Natural killer cell (primary cell): ENCODE results near the gene TMEM255B. TPM values are rescaled to one million over a fixed set of nuclear protein-coding genes. Genes with fewer than 3 reads are reported as not detected.

ENCODE experiments used
- ATAC-seq, 3 donors: fragments of 150-1000 bp in 2 of 3; fragments of 200-7000 bp in 1 of 3; cut with Tn5 transposase; 1 replicate in 1 of 3; 2 replicates in 2 of 3; pipeline ENCODE4 v1.10.0; 2021; ENCODE audit warnings: mild to moderate bottlenecking in 2 of 3, moderate library complexity in 2 of 3
- DNase-seq, 2 donors: peaks; one replicate each; pipeline versions ENCODE4 v3.0.0 to v3.0.0-alpha.2; 2013 to 2021; ENCODE audit warnings: mixed read lengths in 1 of 2
- H3K27ac ChIP-seq: one replicate; pipeline ENCODE4 v1.5.1; 2013; ENCODE audit warnings: mild to moderate bottlenecking, low read length
- H3K27me3 ChIP-seq: one replicate; pipeline ENCODE4 v1.6.1; 2013; ENCODE audit warnings: low read length; ENCODE audit not compliant: control insufficient read depth, insufficient read depth
- H3K36me3 ChIP-seq: one replicate; pipeline ENCODE4 v1.6.1; 2013; ENCODE audit warnings: low read length; ENCODE audit not compliant: control insufficient read depth, insufficient read depth
- H3K4me1 ChIP-seq: one replicate; pipeline ENCODE4 v1.6.1; 2013; ENCODE audit warnings: low read length; ENCODE audit not compliant: control insufficient read depth, insufficient read depth
- H3K4me3 ChIP-seq: one replicate; pipeline ENCODE4 v1.5.1; 2013; ENCODE audit warnings: low read length
- H3K9me3 ChIP-seq: one replicate; pipeline ENCODE4 v1.6.1; 2013; ENCODE audit warnings: low read length; ENCODE audit not compliant: control insufficient read depth, insufficient read depth
- H3K27ac Mint-ChIP-seq, 2 donors: one replicate each; pipeline ENCODE4 v1.8.0; 2022; ENCODE audit warnings: mild to moderate bottlenecking in 2 of 2, mixed read lengths in 2 of 2, moderate library complexity in 1 of 2
- H3K27me3 Mint-ChIP-seq, 2 donors: one replicate each; pipeline ENCODE4 v1.8.0; 2022; ENCODE audit warnings: low read depth in 2 of 2, mixed read lengths in 2 of 2
- H3K36me3 Mint-ChIP-seq: one replicate; pipeline ENCODE4 v1.8.0; 2022; ENCODE audit warnings: mixed read lengths
- H3K4me1 Mint-ChIP-seq, 2 donors: one replicate each; pipeline ENCODE4 v1.8.0; 2022; ENCODE audit warnings: mixed read lengths in 2 of 2
- H3K4me3 Mint-ChIP-seq: one replicate; pipeline ENCODE4 v1.8.0; 2022; ENCODE audit warnings: mild to moderate bottlenecking, moderate library complexity, mixed read lengths
- H3K9me3 Mint-ChIP-seq, 2 donors: one replicate each; pipeline ENCODE4 v1.8.0; 2022; ENCODE audit warnings: mixed read lengths in 2 of 2
- WGBS: methylation state at CpG from one replicate; pipeline ENCODE4 v1.1.7; 2013; ENCODE audit warnings: missing lambda C conversion rate; ENCODE audit not compliant: insufficient coverage; 5-methylcytosine and 5-hydroxymethylcytosine counted together
- intact Hi-C: fragments of 100-400 bp; cut with micrococcal nuclease; formaldehyde crosslinking; loops from one replicate; pipeline ENCODE4 v1.14.2; 2022
- total RNA-seq, 4 donors: library from RNA; stranded (reverse); fragments of 120-200 nt in 1 of 4; gene quantifications; one replicate each; pipeline versions ENCODE4 v1.2.3 to v1.2.4, GENCODE V29; 2013 to 2022
- TF ChIP-seq, protein P1 (sequence below): fragments of 200-600 bp; IDR thresholded peaks from one replicate; pipeline ENCODE4 v1.8.0; 2022; ENCODE audit warnings: antibody characterized with exemption

TMEM255B gene
- total RNA-seq, 3 donors from 2014 or later (not counting 1 experiment from before 2014, with no cell fraction given): 0.38 to 3.0 (median 1.0) TPM

DNA sequence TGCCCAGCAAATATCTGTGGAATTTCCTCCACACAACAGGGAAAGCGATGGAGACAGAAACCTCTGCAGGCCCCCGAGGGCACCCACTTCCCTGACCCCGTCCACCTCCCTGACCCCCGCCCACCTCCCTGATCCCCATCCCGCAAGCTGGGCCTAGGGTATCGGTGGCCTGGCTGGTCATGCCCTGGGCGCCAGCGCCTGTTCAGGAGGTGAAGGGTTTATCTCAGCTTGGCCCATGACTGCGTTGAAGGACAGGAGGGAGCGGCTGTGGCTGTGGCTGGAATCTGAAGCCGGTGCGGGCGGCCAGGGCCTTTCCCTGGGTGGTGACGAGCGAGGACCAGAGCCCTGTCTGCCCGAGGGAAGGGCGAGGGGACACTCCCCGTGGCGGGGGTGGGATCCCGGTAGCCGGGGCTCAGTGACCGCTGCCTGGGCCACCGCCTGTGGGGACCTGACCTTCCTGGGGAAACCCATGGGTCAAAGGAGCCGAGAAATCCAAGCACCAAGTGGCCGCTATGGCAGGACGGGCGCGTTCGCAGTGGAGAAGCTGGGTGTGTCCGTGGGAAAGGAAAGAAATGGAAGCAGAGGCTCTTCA is 84.1 kb downstream of the TMEM255B start:
- no peaks in the 10 kb centered on the region for H3K9me3 Mint-ChIP-seq
- H3K4me1 ChIP-seq: peaks cover 59% of the 10 kb centered on the region
- peaks cover 9 to 12% of the 10 kb centered on the region in 2 donors for H3K27me3 Mint-ChIP-seq
- H3K27me3 ChIP-seq: no peaks in the 10 kb centered on the region
- peaks cover 26 to 29% of the 10 kb centered on the region in 2 donors for H3K4me1 Mint-ChIP-seq
- no peaks in the 10 kb centered on the region for H3K36me3 ChIP-seq
- ATAC-seq: no peak
- H3K4me3 ChIP-seq: no peak overlapping the region
- no peak overlapping the region for H3K27ac ChIP-seq
- H3K9me3 ChIP-seq: peaks cover 14% of the 10 kb centered on the region
- no peak overlapping the region for H3K27ac Mint-ChIP-seq
- intact Hi-C loops: no loop called here
- DNase-seq: no peak
- no peak overlapping the region for H3K4me3 Mint-ChIP-seq
- WGBS: 96% methylated on average over 30 of the region's 30 CpGs
- TF ChIP-seq, protein P1, sequence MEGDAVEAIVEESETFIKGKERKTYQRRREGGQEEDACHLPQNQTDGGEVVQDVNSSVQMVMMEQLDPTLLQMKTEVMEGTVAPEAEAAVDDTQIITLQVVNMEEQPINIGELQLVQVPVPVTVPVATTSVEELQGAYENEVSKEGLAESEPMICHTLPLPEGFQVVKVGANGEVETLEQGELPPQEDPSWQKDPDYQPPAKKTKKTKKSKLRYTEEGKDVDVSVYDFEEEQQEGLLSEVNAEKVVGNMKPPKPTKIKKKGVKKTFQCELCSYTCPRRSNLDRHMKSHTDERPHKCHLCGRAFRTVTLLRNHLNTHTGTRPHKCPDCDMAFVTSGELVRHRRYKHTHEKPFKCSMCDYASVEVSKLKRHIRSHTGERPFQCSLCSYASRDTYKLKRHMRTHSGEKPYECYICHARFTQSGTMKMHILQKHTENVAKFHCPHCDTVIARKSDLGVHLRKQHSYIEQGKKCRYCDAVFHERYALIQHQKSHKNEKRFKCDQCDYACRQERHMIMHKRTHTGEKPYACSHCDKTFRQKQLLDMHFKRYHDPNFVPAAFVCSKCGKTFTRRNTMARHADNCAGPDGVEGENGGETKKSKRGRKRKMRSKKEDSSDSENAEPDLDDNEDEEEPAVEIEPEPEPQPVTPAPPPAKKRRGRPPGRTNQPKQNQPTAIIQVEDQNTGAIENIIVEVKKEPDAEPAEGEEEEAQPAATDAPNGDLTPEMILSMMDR: no peak
- no peaks in the 10 kb centered on the region for H3K36me3 Mint-ChIP-seq

DNA sequence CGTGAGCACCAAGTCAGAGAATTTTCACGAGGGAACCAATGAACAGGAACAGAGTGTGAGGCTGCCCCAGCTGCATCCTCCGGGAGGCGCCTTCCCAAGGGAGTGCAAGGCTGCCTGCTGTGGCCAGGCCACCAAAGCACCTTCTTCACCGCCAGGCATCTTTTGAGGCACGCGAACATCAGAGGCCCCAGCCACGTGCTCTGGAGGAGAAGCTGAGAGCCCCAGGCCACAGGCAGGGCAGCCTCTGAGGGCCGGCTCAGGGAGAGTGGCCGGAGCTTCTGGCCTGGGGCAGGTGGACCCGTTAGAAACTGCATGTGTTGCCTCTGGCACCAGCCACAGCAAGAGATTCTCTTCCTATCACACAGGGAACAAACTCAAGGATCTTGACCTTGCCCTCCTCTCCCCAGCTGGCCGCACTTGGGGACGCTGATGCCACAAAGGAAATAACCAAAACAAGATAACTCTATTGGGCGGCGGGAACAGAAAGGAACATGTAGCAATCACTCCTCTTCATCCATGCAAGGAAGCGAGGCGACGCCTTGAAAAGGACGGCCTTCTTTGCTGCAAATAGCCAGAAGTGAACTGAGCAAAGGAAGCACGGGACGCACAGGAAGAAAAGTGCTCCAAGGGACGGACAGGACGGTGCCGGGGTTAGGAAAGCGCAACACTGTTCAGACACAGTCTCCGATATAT is 85.0 kb downstream of the TMEM255B start:
- H3K27me3 Mint-ChIP-seq: peaks cover 9 to 12% of the 10 kb centered on the region in 2 donors
- no peak overlapping the region for H3K27ac Mint-ChIP-seq
- no peaks in the 10 kb centered on the region for H3K36me3 Mint-ChIP-seq
- no peak for ATAC-seq
- TF ChIP-seq, protein P1: no peak
- peaks cover 26 to 29% of the 10 kb centered on the region in 2 donors for H3K4me1 Mint-ChIP-seq
- Histone ChIP-seq H3K4me3 (no peak overlapping the region), H3K36me3 (no peaks in the 10 kb centered on the region), H3K9me3 (peaks cover 14% of the 10 kb centered on the region), H3K4me1 (peaks cover 59% of the 10 kb centered on the region), H3K27me3 (no peaks in the 10 kb centered on the region), H3K27ac (no peak overlapping the region)
- DNase-seq: no peak
- no peak overlapping the region for H3K4me3 Mint-ChIP-seq
- no peaks in the 10 kb centered on the region for H3K9me3 Mint-ChIP-seq
- intact Hi-C loops: no loop called here
- WGBS: 54% methylated on average over 26 of the region's 26 CpGs

DNA sequence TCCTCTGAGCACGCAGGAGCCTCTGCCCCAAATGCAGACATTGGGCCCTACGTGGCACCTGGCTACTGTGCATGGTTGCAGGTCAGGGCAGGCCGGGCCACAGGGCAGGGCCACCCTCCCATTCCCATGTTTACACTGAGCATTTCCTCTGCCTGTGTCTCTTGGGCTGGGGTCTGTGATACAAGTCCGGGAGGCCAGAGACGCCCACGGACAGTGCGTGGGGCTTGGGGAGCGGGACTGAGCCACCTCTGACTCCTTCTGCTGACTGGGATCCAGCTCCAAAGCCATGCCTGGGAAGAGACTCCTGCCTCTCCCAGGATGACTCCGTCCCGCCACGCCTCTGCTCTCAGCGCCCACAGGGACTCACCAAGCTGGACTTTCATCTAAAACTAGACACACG is 86.0 kb downstream of the TMEM255B start:
- Histone ChIP-seq H3K9me3 (peaks cover 14% of the 10 kb centered on the region), H3K27me3 (no peaks in the 10 kb centered on the region), H3K36me3 (no peaks in the 10 kb centered on the region), H3K4me3 (no peak overlapping the region), H3K27ac (no peak overlapping the region), H3K4me1 (peaks cover 58% of the 10 kb centered on the region)
- intact Hi-C loops: no loop called here
- ATAC-seq (no peak), DNase-seq (no peak)
- Mint-ChIP-seq H3K27ac (no peak overlapping the region), H3K36me3 (no peaks in the 10 kb centered on the region), H3K27me3 (peaks cover 9 to 12% of the 10 kb centered on the region in 2 donors), H3K4me3 (no peak overlapping the region), H3K9me3 (no peaks in the 10 kb centered on the region), H3K4me1 (peaks cover 26 to 29% of the 10 kb centered on the region in 2 donors)
- TF ChIP-seq, protein P1: no peak
- WGBS: 93% methylated on average over 12 of the region's 13 CpGs
